Lower leg skin (tissue), 4 donors: ENCODE measurements around the gene TRIM44. TPM values are rescaled to one million over a fixed set of nuclear protein-coding genes. Genes with fewer than 3 reads are reported as not detected.
"Not testable (repeated sequence)": the region's sequence is repeated elsewhere in the genome, so short reads cannot be mapped to it uniquely, and the experiment has no call there.

ENCODE experiments used
- DNase-seq, 2 donors: peaks; one replicate each; pipeline ENCODE4 v3.0.0-alpha.2; 2019; ENCODE audit warnings: low spot score in 2 of 2
- H3K4me3 ChIP-seq: fragments of 200-600 bp; sonication (generic); 2 replicates; pipeline ENCODE4 v1.5.1; 2017; ENCODE audit warnings: mild to moderate bottlenecking, low read depth; ENCODE audit not compliant: poor library complexity, severe bottlenecking
- POLR2A ChIP-seq, 2 donors: fragments of 450-650 bp; IDR thresholded peaks; one replicate each; pipeline ENCODE4 v1.6.1; 2016 to 2017; ENCODE audit warnings: antibody characterized with exemption in 2 of 2, mild to moderate bottlenecking in 1 of 2, moderate library complexity in 1 of 2
- WGBS, 2 donors: methylation state at CpG; one replicate each; pipeline ENCODE4 v1.1.5; 2018; 5-methylcytosine and 5-hydroxymethylcytosine counted together
- intact Hi-C: fragments of 100-400 bp; cut with DNase I; formaldehyde crosslinking; loops from one replicate; pipeline ENCODE4 v1.15.0; 2023; ENCODE audit warnings: low total_unique reads
- total RNA-seq, 4 donors: library from RNA; depleted of rRNA; stranded (reverse); fragments of >200 nt; gene quantifications; one replicate each; pipeline ENCODE4 v1.1.0, GENCODE V29; 2016
- TF ChIP-seq, protein P1 (sequence below), 3 donors: fragments of 450-650 bp; IDR thresholded peaks; one replicate each; pipeline ENCODE4 v1.5.1; 2016; ENCODE audit warnings: antibody characterized with exemption in 3 of 3, mild to moderate bottlenecking in 3 of 3, moderate library complexity in 2 of 3

TRIM44 gene
- total RNA-seq, 4 donors from 2014 or later = 9.6 to 29.3 (median 23.8) TPM

GRCh38 chr11:35650467-35650866, 12.1 kb upstream of the TRIM44 start:
- DNase-seq = no peak
- WGBS, 2 donors = 80 to 83% methylated on average over 4 of the region's 4 CpGs
- TF ChIP-seq, protein P1, sequence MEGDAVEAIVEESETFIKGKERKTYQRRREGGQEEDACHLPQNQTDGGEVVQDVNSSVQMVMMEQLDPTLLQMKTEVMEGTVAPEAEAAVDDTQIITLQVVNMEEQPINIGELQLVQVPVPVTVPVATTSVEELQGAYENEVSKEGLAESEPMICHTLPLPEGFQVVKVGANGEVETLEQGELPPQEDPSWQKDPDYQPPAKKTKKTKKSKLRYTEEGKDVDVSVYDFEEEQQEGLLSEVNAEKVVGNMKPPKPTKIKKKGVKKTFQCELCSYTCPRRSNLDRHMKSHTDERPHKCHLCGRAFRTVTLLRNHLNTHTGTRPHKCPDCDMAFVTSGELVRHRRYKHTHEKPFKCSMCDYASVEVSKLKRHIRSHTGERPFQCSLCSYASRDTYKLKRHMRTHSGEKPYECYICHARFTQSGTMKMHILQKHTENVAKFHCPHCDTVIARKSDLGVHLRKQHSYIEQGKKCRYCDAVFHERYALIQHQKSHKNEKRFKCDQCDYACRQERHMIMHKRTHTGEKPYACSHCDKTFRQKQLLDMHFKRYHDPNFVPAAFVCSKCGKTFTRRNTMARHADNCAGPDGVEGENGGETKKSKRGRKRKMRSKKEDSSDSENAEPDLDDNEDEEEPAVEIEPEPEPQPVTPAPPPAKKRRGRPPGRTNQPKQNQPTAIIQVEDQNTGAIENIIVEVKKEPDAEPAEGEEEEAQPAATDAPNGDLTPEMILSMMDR (IDR thresholded peaks at IDR 0.05) = no peak
- TF ChIP-seq POLR2A (IDR thresholded peaks at IDR 0.05) = no peak
- intact Hi-C loops = no loop called here
- H3K4me3 ChIP-seq = no peak overlapping the region

- H3K4me3 ChIP-seq = no peak overlapping the region
- TF ChIP-seq, protein P1 (IDR thresholded peaks at IDR 0.05) = no peak
- no peak for TF ChIP-seq POLR2A (IDR thresholded peaks at IDR 0.05)
- DNase-seq = no peak
- intact Hi-C loops = no loop called here
- WGBS, 2 donors = 74 to 79% methylated on average over 3 of the region's 3 CpGs
These were observed 11.3 kb upstream of the TRIM44 start for GRCh38 chr11:35651263-35651662.

- intact Hi-C loops = not testable (repeated sequence)
- WGBS, 2 donors = 91 to 92% methylated on average over 5 of the region's 5 CpGs
These were observed 9.8 kb upstream of the TRIM44 start for GRCh38 chr11:35652786-35653185.

DNA sequence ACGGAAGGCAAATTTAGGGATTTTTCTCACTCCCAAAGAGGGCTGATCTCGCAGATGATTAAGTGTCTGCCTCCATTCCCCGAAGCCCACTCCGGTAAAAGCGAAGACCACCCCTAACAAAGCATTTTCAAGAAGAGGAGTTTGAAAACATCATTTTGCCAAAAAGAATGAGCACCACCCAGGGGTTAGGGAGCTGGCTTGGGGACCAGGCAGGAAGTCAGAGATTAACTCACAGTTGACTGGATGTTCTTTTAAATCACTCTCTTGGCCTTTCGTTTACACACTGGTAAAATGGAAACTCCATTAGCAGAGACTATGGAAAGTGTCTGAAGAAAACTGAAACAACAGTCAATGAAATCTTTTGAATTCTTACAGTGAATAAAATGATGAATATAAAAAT, 7.9 kb upstream of the TRIM44 start:
- H3K4me3 ChIP-seq = no peak overlapping the region
- intact Hi-C loops = no loop called here
- 54 to 59% methylated on average over 6 of the region's 6 CpGs for WGBS, 2 donors
- TF ChIP-seq POLR2A (IDR thresholded peaks at IDR 0.05) = no peak
- TF ChIP-seq, protein P1 (IDR thresholded peaks at IDR 0.05) = no peak
- DNase-seq = no peak

More at GRCh38 chr11:35652786-35653185, 9.8 kb upstream of the TRIM44 start:
- DNase-seq, H3K4me3 ChIP-seq: not testable (repeated sequence)

- no peak for DNase-seq
- intact Hi-C loops = no loop called here
- H3K4me3 ChIP-seq = no peak overlapping the region
- TF ChIP-seq, protein P1 (IDR thresholded peaks at IDR 0.05) = no peak
- TF ChIP-seq POLR2A (IDR thresholded peaks at IDR 0.05) = no peak
- 83 to 95% methylated on average over 1 of the region's 1 CpG for WGBS, 2 donors
These were observed 7.3 kb upstream of the TRIM44 start for GRCh38 chr11:35655254-35655653.

- intact Hi-C loops = no loop called here
- H3K4me3 ChIP-seq = no peak overlapping the region
- WGBS, 2 donors = 78 to 80% methylated on average over 4 of the region's 4 CpGs
These were observed 6.7 kb upstream of the TRIM44 start for GRCh38 chr11:35655856-35656255.

More at GRCh38 chr11:35655856-35656255, 6.7 kb upstream of the TRIM44 start:
- TF ChIP-seq, protein P1 (IDR thresholded peaks at IDR 0.05) = no peak
- DNase-seq = no peak
